ENCODE data around the gene DAAM2.

The DAAM2 gene

DNA sequence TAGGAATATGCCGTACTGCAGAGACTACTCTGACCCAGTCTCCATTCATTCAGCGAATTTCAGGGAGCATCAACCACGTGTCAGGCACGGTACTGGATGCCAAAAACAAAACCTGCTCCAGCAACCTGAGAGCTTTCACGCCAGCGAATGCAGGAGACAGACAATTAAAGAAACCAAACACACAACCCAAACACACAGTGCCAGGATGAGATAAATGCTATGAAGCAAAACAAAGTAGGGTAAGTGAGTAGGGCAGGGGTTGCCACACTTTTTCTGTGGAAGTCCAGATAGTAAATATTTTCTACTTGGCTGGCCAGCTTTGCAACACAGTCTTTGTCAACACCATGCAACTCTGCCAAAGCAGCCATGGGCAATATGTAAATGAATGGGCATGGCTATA lies 132.1 kb downstream of the DAAM2 start:
- no peaks in the 10 kb centered on the region for H3K9me3 Mint-ChIP-seq
- DNase-seq (ENCODE audit: low spot score in 2 of 2) (no peak), ATAC-seq (no peak)
- no peaks in the 10 kb centered on the region for H3K36me3 Mint-ChIP-seq
- H3K4me3 Mint-ChIP-seq: no peak overlapping the region
- peaks cover 6% of the 10 kb centered on the region for H3K4me1 Mint-ChIP-seq
- no peak overlapping the region for H3K27ac Mint-ChIP-seq

DNA sequence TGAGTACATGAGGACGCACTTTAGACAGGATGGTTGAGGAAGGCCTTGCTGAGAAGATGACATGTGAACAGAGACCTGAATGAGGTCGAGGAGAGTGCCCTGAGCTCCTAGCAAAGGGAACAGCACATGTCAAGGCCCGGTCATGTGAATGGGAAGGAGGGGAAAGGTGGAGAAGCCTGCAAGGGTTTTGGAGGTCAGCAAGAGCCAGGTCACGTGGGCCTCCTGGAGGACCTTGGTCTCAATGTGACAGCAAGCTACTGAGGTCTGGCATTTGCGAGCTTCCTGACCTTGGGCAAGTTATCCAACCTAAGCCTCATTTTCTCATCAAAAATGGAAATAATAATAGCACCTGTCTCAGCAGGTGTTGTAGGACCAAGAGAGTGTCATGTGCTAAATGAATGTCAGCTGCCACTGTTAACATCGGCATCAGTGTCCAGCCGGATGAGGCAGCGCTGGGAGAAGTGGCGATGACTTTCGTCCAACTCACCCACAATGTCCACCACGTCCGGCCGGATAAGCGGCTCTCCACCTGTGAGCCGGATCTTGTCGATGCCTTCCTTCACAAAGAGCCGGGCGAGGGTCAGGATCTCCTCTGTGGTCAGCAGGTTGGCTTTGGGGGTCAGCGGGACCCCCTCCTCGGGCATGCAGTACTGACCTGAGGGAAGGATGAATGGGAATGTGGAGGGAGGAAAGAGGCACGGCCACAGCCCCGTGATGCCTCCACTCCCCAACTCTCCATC lies 133.2 kb downstream of the DAAM2 start:
- Mint-ChIP-seq H3K4me1 (peaks cover 6% of the 10 kb centered on the region), H3K36me3 (no peaks in the 10 kb centered on the region), H3K9me3 (no peaks in the 10 kb centered on the region), H3K27ac (no peak overlapping the region), H3K4me3 (no peak overlapping the region)
- ATAC-seq: no peak
- no peak for DNase-seq (ENCODE audit: low spot score in 2 of 2)

DNA sequence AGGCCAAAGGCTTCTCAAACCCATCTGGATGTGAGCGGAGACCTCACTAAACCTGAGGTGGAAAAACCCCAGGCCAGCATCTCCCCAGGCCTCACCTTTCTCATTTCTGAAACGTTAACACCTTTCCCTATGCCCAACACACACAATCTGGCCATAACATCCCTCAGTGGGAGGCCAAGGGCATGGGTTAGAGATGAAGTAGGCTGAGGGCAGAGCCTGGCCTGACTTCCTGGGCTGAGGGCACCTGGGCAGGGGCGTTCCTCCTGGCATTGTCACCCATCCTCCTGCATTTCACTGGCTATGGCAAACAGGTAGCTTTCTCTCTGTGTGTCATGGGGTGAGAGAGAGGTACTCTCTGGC lies 133.7 kb downstream of the DAAM2 start:
- Mint-ChIP-seq H3K36me3 (no peaks in the 10 kb centered on the region), H3K9me3 (no peaks in the 10 kb centered on the region), H3K4me3 (no peak overlapping the region), H3K4me1 (peaks cover 6% of the 10 kb centered on the region), H3K27ac (no peak overlapping the region)
- no peak for DNase-seq (ENCODE audit: low spot score in 2 of 2)
- no peak for ATAC-seq

DNA sequence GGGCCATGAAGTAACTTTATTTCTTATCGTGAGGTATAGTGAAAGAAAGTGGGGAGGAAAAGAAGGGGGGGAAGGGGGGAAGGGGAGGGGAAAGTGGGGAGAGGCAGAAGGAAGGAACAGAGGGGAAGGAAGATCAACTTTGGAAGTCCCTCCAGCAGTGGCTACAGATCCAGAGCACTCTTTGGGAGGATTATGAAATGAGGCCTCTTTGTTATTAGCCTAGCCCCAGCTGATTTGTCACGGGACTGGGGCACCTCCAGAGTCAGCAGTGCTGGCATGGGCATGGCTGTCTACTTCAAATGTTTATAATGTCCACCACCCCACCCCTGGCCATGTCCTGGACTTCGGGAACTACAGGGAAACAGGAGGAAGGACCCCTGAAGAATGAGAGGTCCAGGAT lies 134.5 kb downstream of the DAAM2 start:
- ATAC-seq: no peak
- Mint-ChIP-seq H3K36me3 (no peaks in the 10 kb centered on the region), H3K4me1 (peaks cover 6% of the 10 kb centered on the region), H3K27ac (no peak overlapping the region), H3K9me3 (no peaks in the 10 kb centered on the region), H3K4me3 (no peak overlapping the region)
- no peak for DNase-seq (ENCODE audit: low spot score in 2 of 2)

GRCh38 chr6:39927159-39927558 lies 135.0 kb downstream of the DAAM2 start:
- no peak overlapping the region for H3K27ac Mint-ChIP-seq
- DNase-seq (ENCODE audit: low spot score in 2 of 2): no peak
- peaks cover 11% of the 10 kb centered on the region for H3K4me1 Mint-ChIP-seq
- peaks cover 4% of the 10 kb centered on the region for H3K36me3 Mint-ChIP-seq
- no peak for ATAC-seq
- no peaks in the 10 kb centered on the region for H3K9me3 Mint-ChIP-seq
- H3K4me3 Mint-ChIP-seq: no peak overlapping the region

DNA sequence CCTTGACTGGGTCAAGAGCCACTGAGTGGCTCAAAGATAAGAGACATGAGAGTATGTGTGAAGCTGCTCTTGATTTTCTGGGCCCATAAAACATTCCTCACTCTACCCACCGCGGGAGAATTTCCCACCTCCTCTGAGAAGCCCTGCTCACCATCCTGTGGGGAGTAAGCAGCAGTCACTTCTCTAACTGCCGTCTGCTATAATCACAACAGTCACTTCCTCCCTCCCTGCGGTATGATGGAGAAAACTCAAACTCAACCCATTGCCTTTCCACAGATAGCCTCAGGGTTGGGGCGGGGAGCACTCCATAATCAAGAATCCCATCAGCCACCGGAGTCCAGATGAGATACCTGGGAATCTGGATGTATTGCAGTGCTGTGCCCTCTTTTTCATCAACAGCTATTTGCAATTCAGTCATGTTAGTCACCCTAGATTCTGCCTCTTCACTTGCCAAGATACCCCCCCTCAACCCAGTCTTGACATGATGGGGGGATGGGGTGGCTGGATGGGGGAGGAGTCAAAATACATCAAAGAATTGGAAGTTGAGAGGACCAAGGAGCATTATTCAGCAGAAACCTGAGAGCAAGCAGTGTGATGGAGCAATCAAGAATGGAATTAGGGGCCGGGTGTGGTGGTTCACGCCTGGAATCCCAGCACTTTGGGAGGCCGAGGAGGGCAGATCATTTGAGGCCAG lies 137.0 kb downstream of the DAAM2 start:
- no peak overlapping the region for H3K4me3 Mint-ChIP-seq
- no peak overlapping the region for H3K27ac Mint-ChIP-seq
- H3K9me3 Mint-ChIP-seq: no peaks in the 10 kb centered on the region
- H3K4me1 Mint-ChIP-seq: peaks cover 18% of the 10 kb centered on the region
- no peak for DNase-seq (ENCODE audit: low spot score in 2 of 2)
- peaks cover 5% of the 10 kb centered on the region for H3K36me3 Mint-ChIP-seq
- ATAC-seq: no peak

DNA sequence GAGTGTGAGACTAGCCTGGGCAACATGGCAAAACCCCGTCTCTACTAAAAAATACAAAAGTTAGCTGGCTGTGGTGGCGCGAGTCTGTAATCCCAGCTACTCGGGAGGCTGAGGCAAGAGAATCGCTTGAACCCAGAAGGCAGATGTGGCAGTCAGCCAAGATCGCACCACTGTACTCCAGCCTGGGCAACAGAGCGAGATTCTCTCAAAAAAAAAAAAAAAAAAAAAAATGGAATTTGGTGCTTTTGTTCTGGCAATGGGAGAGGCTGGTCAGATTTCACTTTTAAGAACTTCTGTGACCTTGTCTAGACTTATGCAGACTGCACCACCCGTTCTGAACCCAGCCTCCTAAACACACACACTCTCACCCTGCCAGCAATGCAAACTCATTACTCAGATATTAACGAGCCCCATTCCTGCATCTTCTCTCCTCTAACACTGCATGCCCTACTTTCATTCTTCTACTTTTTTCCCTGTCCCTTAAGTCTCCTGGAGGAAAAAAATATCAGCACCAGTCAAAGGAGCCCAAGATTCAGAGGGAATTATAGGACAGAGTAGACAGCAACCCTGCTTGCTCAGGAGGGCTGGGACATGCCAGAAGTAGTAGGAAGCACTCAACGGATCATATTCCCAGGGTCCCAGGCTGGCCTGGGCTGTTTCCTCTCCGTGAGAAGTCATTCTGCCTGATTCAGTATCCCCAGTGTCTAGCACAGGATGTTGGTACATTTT lies 137.7 kb downstream of the DAAM2 start:
- ATAC-seq (no peak), DNase-seq (ENCODE audit: low spot score in 2 of 2) (no peak)
- Mint-ChIP-seq H3K4me1 (peaks cover 18% of the 10 kb centered on the region), H3K9me3 (no peaks in the 10 kb centered on the region), H3K36me3 (peaks cover 5% of the 10 kb centered on the region), H3K27ac (no peak overlapping the region), H3K4me3 (no peak overlapping the region)

- Mint-ChIP-seq H3K27ac (no peak overlapping the region), H3K9me3 (no peaks in the 10 kb centered on the region), H3K36me3 (peaks cover 5% of the 10 kb centered on the region), H3K4me3 (no peak overlapping the region), H3K4me1 (peaks cover 18% of the 10 kb centered on the region)
- ATAC-seq: no peak
- DNase-seq (ENCODE audit: low spot score in 2 of 2): no peak
Observed at GRCh38 chr6:39930540-39930939, 138.4 kb downstream of the DAAM2 start.

- ATAC-seq (no peak), DNase-seq (ENCODE audit: low spot score in 2 of 2) (no peak)
- H3K27ac Mint-ChIP-seq: peak overlapping the region; percentile 67
- peaks cover 5% of the 10 kb centered on the region for H3K36me3 Mint-ChIP-seq
- H3K4me3 Mint-ChIP-seq: no peak overlapping the region
- no peaks in the 10 kb centered on the region for H3K9me3 Mint-ChIP-seq
- peaks cover 11% of the 10 kb centered on the region for H3K4me1 Mint-ChIP-seq
Observed at GRCh38 chr6:39931607-39932006, 139.4 kb downstream of the DAAM2 start.

- peaks cover 5% of the 10 kb centered on the region for H3K36me3 Mint-ChIP-seq
- DNase-seq (ENCODE audit: low spot score in 2 of 2) (no peak), ATAC-seq (no peak)
- no peak overlapping the region for H3K4me3 Mint-ChIP-seq
- H3K9me3 Mint-ChIP-seq: no peaks in the 10 kb centered on the region
- H3K4me1 Mint-ChIP-seq: peaks cover 11% of the 10 kb centered on the region
- peak overlapping the region; percentile 67 for H3K27ac Mint-ChIP-seq
Observed at GRCh38 chr6:39932386-39932910, 140.3 kb downstream of the DAAM2 start.

DNA sequence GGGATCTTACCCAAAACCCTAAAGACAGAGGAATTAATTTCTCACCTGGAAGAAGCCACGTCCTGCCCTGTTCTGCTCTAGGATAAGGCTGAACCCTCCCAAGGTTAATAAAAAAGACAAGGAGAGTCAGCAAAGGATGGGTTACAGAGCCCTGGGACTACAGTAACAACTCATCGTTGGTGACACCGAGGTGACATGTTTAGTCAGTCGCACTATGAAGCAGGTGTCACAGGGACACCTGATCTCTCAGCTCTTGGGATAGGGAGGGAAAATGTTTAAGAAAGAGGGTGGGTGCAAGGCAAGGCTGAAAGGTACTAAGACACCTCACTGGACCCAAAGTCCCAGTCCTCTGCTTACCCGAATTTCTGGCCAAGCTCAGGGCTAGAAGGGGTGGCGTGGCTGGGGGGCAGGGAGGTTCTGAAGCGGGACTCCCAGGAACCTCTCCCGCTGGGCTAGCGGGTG lies 141.5 kb downstream of the DAAM2 start:
- no peak for DNase-seq (ENCODE audit: low spot score in 2 of 2)
- Mint-ChIP-seq H3K4me1 (peaks cover 11% of the 10 kb centered on the region), H3K27ac (peak overlapping the region; percentile 53), H3K9me3 (no peaks in the 10 kb centered on the region), H3K36me3 (peaks cover 5% of the 10 kb centered on the region), H3K4me3 (peak overlapping the region; percentile 62)
- ATAC-seq: peak; percentile 62

GRCh38 chr6:39934131-39934757 lies 142.1 kb downstream of the DAAM2 start, which contains the start of gene MOCS1:
Gene MOCS1, minus strand, starts transcription at chr6:39934462. Its CDS starts 45 bp downstream, at chr6:39934417.
- no peaks in the 10 kb centered on the region for H3K9me3 Mint-ChIP-seq
- DNase-seq (ENCODE audit: low spot score in 2 of 2): no peak
- H3K4me1 Mint-ChIP-seq: peaks cover 11% of the 10 kb centered on the region
- H3K27ac Mint-ChIP-seq: peak within 1 kb of the TSS; percentile 53
- peak; percentile 72 for ATAC-seq
- peak within 1 kb of the TSS; percentile 62 for H3K4me3 Mint-ChIP-seq
- peaks cover 5% of the 10 kb centered on the region for H3K36me3 Mint-ChIP-seq

- H3K4me1 Mint-ChIP-seq: peaks cover 11% of the 10 kb centered on the region
- H3K9me3 Mint-ChIP-seq: no peaks in the 10 kb centered on the region
- no peak overlapping the region for H3K4me3 Mint-ChIP-seq
- ATAC-seq (no peak), DNase-seq (ENCODE audit: low spot score in 2 of 2) (no peak)
- H3K36me3 Mint-ChIP-seq: peaks cover 5% of the 10 kb centered on the region
- no peak overlapping the region for H3K27ac Mint-ChIP-seq
Observed at GRCh38 chr6:39935241-39935640, 143.1 kb downstream of the DAAM2 start.

- Mint-ChIP-seq H3K27ac (no peak overlapping the region), H3K36me3 (peaks cover 4% of the 10 kb centered on the region), H3K9me3 (no peaks in the 10 kb centered on the region), H3K4me3 (no peak overlapping the region), H3K4me1 (peaks cover 10% of the 10 kb centered on the region)
- DNase-seq (ENCODE audit: low spot score in 2 of 2) (no peak), ATAC-seq (no peak)
Observed at GRCh38 chr6:39936857-39937256, 144.7 kb downstream of the DAAM2 start.

GRCh38 chr6:39937686-39938333 lies 145.6 kb downstream of the DAAM2 start:
- H3K4me3 Mint-ChIP-seq: no peak overlapping the region
- ATAC-seq (no peak), DNase-seq (ENCODE audit: low spot score in 2 of 2) (no peak)
- no peak overlapping the region for H3K27ac Mint-ChIP-seq
- peaks cover 6% of the 10 kb centered on the region for H3K4me1 Mint-ChIP-seq
- no peaks in the 10 kb centered on the region for H3K36me3 Mint-ChIP-seq
- no peaks in the 10 kb centered on the region for H3K9me3 Mint-ChIP-seq
